Measurements from ENCODE around the gene CLBA1.
"Not testable (repeated sequence)": the region's sequence is repeated elsewhere in the genome, so short reads cannot be mapped to it uniquely, and the experiment has no call there.

Gene CLBA1

DNA sequence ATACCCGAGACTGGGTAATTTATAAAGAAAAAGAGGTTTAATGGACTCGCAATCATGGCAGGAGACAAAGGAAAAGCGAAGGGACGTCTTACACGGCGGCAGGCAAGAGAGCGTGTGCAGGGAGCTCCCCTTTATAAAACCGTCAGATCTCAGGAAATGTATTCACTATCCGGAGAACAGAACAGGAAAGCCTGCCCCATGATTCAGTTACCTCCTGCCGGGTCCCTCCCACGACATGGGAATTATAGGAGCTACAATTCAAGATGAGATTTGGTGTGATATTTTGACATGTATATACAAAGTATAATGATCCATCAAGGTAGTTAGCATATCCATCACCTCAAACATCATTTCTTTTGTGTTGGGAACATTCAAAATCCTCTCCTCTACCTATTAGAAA, 37.6 kb downstream of the CLBA1 start:
- Histone ChIP-seq H3K9ac (ENCODE audit: low read depth, low read length) (no peak overlapping the region), H3K27ac (ENCODE audit: low read depth, low read length) (no peak overlapping the region), H3K4me3 (ENCODE audit: low read length) (no peak overlapping the region)

DNA sequence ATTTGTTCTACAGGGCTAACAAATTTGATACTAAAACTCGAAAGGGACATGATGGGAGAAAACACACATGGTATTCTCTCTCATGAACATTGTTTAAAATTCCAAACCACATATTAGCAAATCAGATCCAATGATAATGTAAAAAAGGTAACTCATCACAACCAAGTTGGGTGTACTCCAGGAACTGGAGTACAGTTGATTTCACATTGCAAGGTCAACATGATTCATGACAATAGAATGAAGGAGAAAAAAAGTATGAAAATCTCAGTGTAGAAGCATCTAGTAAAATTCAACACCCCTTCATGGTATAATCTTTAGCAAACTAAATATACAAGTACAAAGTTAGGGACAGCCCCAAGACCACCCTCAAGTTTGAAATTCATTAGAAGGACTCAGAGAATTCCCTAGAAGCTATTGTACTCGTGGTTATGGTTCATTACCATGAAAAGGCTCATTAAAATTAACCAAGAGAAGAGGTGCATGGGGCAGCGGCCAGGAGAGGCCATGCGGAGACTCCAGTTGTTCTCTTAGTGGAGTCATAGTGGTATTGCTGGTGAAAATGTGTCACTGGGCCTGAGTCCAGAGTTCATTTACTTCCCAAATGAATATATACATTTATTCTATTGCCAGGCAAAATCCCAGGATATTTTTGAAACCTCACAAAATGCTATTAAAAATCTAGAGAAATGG, 38.3 kb downstream of the CLBA1 start:
- Histone ChIP-seq H3K4me1 (ENCODE audit: insufficient read depth, low read length) (peaks cover 11% of the 10 kb centered on the region; the same call in 1 of the 2 replicates), H3K27me3 (ENCODE audit: insufficient read depth, low read length) (no peaks in the 10 kb centered on the region), H3K27ac (ENCODE audit: low read depth, low read length) (no peak overlapping the region), H3K4me3 (ENCODE audit: low read length) (no peak overlapping the region), H3K9me3 (ENCODE audit: insufficient read depth, low read depth, low read length) (no peaks in the 10 kb centered on the region), H3K9ac (ENCODE audit: low read depth, low read length) (no peak overlapping the region), H3K36me3 (ENCODE audit: insufficient read depth, low read length) (peaks cover 6% of the 10 kb centered on the region; the same call in 1 of the 2 replicates)
- WGBS = 61% methylated on average over 4 of the region's 4 CpGs

More for the DNA sequence above, 37.6 kb downstream of the CLBA1 start:
- Histone ChIP-seq H3K9me3 (ENCODE audit: insufficient read depth, low read depth, low read length) (no peaks in the 10 kb centered on the region), H3K36me3 (ENCODE audit: insufficient read depth, low read length) (peaks cover 7% of the 10 kb centered on the region; the same call in 1 of the 2 replicates), H3K4me1 (ENCODE audit: insufficient read depth, low read length) (peaks cover 11% of the 10 kb centered on the region; the same call in 1 of the 2 replicates), H3K27me3 (ENCODE audit: insufficient read depth, low read length) (no peaks in the 10 kb centered on the region)
- 89% methylated on average over 10 of the region's 11 CpGs for WGBS

DNA sequence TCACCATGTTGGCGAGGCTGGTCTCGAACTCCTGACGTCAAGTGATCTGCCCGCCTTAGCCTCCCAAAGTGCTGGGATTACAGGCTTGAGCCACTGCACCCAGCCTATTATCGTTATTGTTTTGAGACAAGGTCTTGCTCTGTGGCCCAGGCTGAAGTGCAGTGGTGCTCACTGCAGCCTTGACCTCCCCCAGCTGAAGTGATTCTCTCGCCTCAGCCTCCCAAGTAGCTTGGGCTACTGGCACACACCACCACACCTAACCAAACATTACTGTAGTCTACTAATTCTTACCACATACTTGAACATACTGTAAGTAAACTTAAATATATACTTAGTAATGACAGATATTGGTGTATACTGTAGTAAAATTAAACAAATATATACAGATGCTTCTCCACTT, 39.8 kb downstream of the CLBA1 start:
- 92% methylated on average over 6 of the region's 6 CpGs for WGBS
- no peak overlapping the region for H3K27ac ChIP-seq (ENCODE audit: low read depth, low read length)

DNA sequence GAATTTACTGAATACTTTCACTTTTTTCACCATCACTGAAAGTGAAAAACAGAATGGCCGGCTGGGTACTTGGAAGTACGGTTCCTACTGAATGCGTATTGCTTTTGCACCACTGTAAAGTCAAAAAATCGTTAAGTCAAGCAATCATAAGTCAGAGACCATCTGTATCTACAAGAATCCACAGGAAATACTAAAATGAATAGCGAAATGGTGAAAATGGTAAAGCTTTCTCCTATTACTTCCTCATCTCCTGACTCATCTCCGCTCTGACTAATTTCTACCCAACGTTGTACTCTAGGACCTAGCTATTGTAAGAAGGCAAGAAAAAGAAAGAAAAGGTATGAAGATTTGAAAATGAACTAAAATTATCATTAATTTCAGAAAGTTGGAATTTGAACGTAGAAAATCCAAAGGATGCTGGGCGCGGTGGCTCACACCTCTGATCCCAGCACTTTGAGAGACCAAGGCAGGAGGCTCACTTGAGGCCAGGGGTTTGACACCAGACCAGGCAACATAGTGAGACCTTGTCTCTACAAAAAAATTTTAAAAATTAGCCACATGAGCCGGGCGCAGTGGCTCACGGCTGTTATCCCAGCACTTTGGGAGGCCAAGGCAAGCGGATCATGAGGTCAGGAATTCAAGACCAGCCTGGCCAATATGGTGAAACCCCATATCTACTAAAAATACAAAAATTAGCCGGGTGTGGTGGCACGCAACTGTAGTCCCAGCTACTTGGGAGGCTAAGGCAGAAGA, 40.6 kb downstream of the CLBA1 start:
- no peaks in the 10 kb centered on the region for H3K36me3 ChIP-seq (ENCODE audit: insufficient read depth, low read length)
- H3K4me3 ChIP-seq (ENCODE audit: low read length) = no peak overlapping the region
- H3K27ac ChIP-seq (ENCODE audit: low read depth, low read length) = no peak overlapping the region
- H3K9me3 ChIP-seq (ENCODE audit: insufficient read depth, low read depth, low read length) = no peaks in the 10 kb centered on the region
- H3K4me1 ChIP-seq (ENCODE audit: insufficient read depth, low read length) = 0 out of 2 replicates have a peak, but pooled peaks cover 4% of the 10 kb centered on the region
- 91% methylated on average over 15 of the region's 16 CpGs for WGBS
- H3K9ac ChIP-seq (ENCODE audit: low read depth, low read length) = no peak overlapping the region
- no peaks in the 10 kb centered on the region; the same call in 1 of the 2 replicates for H3K27me3 ChIP-seq (ENCODE audit: insufficient read depth, low read length)

More for the DNA sequence above, 39.8 kb downstream of the CLBA1 start:
- 0 out of 2 replicates have a peak, but pooled peaks cover 4% of the 10 kb centered on the region for H3K4me1 ChIP-seq (ENCODE audit: insufficient read depth, low read length)
- H3K9me3 ChIP-seq (ENCODE audit: insufficient read depth, low read depth, low read length) = no peaks in the 10 kb centered on the region
- no peak overlapping the region for H3K4me3 ChIP-seq (ENCODE audit: low read length)
- no peak overlapping the region for H3K9ac ChIP-seq (ENCODE audit: low read depth, low read length)
- no peaks in the 10 kb centered on the region for H3K36me3 ChIP-seq (ENCODE audit: insufficient read depth, low read length)
- no peaks in the 10 kb centered on the region; the same call in 1 of the 2 replicates for H3K27me3 ChIP-seq (ENCODE audit: insufficient read depth, low read length)

DNA sequence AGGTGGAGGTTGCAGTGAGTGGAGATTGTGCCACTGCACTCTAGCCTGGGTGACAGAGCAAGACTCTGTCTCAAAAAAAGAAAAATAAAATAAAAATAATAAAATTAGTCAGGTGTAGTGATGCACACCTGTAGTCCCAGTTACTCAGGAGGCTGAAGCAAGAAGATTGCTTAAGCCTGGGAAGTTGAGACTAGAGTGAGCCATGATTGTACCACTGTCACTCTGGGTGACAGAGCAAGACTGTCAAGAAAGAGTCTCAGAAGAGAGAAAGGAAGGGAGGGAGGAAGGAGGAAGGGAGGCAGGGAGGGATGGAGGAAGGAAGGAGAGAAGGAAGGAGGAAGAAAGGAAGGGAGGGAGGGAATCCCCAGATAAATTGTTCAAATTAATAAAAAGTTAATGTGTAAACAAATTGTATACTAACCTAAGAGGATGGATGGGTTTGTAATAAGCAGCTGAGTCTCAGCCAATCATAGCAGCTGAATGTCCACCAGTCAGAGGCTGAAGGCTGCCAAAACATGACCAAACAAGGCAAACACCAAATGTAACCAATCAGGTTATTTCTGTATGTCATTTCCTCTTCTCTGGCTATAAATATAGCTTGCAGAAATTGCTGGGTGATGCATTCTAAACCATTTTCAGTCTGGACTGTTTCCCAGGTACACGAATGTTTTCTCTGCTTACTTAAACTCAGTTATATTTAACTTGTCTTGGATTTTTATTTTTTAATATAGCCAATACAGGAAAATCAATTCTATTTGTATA, 41.4 kb downstream of the CLBA1 start:
- Histone ChIP-seq H3K36me3 (ENCODE audit: insufficient read depth, low read length) (no peaks in the 10 kb centered on the region), H3K27ac (ENCODE audit: low read depth, low read length) (no peak overlapping the region), H3K9me3 (ENCODE audit: insufficient read depth, low read depth, low read length) (no peaks in the 10 kb centered on the region), H3K9ac (ENCODE audit: low read depth, low read length) (no peak overlapping the region), H3K4me3 (ENCODE audit: low read length) (no peak overlapping the region), H3K27me3 (ENCODE audit: insufficient read depth, low read length) (no peaks in the 10 kb centered on the region; the same call in 1 of the 2 replicates), H3K4me1 (ENCODE audit: insufficient read depth, low read length) (0 out of 2 replicates have a peak, but pooled peaks cover 4% of the 10 kb centered on the region)
- no CpG with 5 or more reads among the region's 1 CpG for WGBS

DNA sequence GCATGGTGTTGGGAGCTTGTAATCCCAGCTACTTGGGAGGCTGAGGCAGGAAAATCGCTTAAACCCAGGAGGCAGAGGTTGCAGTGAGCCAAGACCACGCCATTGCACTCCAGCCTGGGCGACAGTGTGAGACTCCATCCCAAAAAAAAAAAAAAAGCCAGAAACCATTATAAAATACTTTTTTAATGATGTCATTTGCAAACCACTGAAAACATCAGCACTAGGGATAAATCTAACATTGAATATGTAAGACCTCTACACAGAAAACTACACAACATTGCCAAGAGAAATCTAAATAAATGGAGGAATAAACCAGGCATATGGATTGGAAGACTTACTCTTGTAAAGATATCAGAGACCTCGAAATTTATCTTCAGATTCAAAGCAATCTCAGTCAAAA, 42.1 kb downstream of the CLBA1 start:
- not testable (repeated sequence) for H3K4me1 ChIP-seq (ENCODE audit: insufficient read depth, low read length); H3K9me3 ChIP-seq (ENCODE audit: insufficient read depth, low read depth, low read length); H3K9ac ChIP-seq (ENCODE audit: low read depth, low read length); H3K27ac ChIP-seq (ENCODE audit: low read depth, low read length); H3K4me3 ChIP-seq (ENCODE audit: low read length); H3K27me3 ChIP-seq (ENCODE audit: insufficient read depth, low read length); H3K36me3 ChIP-seq (ENCODE audit: insufficient read depth, low read length)
- 88% methylated on average over 4 of the region's 4 CpGs for WGBS

DNA sequence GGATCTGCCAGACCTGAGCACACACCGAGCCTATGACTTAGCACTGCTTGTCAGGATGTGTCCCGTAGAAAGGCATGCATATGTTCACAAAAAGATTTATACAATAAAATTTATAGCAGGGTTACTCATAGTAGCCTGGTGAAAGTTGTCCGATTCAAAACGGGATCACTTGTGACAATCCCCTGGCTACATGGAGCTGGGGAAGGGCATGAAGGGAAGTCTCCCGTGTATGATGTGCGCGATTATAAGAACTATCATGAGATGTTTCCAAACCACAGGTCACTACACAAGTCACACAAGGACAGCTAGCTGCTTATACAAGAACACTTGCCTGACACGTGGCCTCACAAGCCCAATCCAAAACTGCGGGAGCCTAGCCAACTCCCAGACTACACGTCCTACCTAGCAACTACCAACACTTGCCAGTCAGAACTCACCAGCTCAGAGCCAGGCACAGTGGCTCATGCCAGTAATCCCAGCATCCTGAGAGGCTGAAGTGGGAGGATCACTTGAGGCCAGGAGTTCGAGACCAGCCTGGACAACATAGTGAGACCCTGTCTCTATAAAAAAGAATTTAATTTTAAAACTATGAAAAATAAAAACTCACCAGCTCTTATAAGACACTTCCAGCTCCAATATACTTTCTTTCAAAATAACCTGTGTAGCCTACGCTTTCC, 42.8 kb downstream of the CLBA1 start:
- H3K27me3 ChIP-seq (ENCODE audit: insufficient read depth, low read length) = peaks cover 12% of the 10 kb centered on the region
- 0 out of 2 replicates have a peak, but pooled peaks cover 4% of the 10 kb centered on the region for H3K4me1 ChIP-seq (ENCODE audit: insufficient read depth, low read length)
- H3K9ac ChIP-seq (ENCODE audit: low read depth, low read length) = no peak overlapping the region
- no peak overlapping the region for H3K27ac ChIP-seq (ENCODE audit: low read depth, low read length)
- no peaks in the 10 kb centered on the region for H3K36me3 ChIP-seq (ENCODE audit: insufficient read depth, low read length)
- H3K9me3 ChIP-seq (ENCODE audit: insufficient read depth, low read depth, low read length) = no peaks in the 10 kb centered on the region
- H3K4me3 ChIP-seq (ENCODE audit: low read length) = no peak overlapping the region
- 91% methylated on average over 12 of the region's 12 CpGs for WGBS

DNA sequence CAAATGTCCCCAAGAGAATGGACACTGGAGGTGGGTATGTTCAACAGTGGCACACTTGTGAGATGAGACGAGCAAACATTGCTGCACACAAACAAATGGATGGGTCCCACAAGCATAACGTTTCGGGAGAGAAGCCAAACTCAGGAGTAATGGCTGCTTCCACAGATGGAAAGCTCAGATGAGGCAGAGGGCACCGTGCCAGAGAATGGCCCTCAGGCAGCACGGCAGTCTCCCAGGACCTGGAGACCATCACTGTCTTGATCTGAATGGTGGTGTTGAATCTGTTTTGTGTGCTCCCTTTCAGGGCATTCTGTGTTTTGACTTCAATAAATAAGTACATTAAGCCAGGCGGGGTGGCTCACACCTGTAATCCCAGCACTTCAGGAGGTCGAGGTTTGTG, 43.8 kb downstream of the CLBA1 start:
- Histone ChIP-seq H3K27me3 (ENCODE audit: insufficient read depth, low read length) (peaks cover 23% of the 10 kb centered on the region), H3K4me3 (ENCODE audit: low read length) (no peak overlapping the region), H3K36me3 (ENCODE audit: insufficient read depth, low read length) (no peaks in the 10 kb centered on the region), H3K9me3 (ENCODE audit: insufficient read depth, low read depth, low read length) (no peaks in the 10 kb centered on the region), H3K27ac (ENCODE audit: low read depth, low read length) (no peak overlapping the region), H3K4me1 (ENCODE audit: insufficient read depth, low read length) (peaks cover 6% of the 10 kb centered on the region; the same call in 1 of the 2 replicates), H3K9ac (ENCODE audit: low read depth, low read length) (no peak overlapping the region)
- WGBS = 90% methylated on average over 7 of the region's 7 CpGs

DNA sequence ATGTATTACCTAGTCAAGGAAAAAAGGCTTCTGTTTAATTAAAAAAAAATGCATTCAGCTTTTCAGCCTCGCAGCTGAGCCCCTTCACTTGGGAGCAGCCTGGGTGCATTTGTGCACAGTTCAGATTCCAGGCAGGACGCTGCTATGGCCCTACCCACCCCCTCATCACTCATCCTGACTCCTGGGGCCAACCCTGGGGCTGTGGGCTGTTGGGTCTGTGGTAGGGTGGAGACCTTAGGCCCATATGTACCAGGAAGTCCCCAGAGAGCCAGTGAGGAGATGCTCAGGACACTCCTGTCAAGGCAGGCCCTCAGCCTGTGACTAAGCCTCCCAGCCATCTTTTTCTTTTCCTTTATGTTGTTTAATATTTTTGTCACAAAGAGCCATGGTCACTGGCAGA, 44.6 kb downstream of the CLBA1 start:
- Histone ChIP-seq H3K27ac (ENCODE audit: low read depth, low read length) (no peak overlapping the region), H3K9ac (ENCODE audit: low read depth, low read length) (no peak overlapping the region), H3K4me3 (ENCODE audit: low read length) (no peak overlapping the region), H3K27me3 (ENCODE audit: insufficient read depth, low read length) (peaks cover 26% of the 10 kb centered on the region), H3K36me3 (ENCODE audit: insufficient read depth, low read length) (no peaks in the 10 kb centered on the region), H3K4me1 (ENCODE audit: insufficient read depth, low read length) (peaks cover 6% of the 10 kb centered on the region; the same call in 1 of the 2 replicates), H3K9me3 (ENCODE audit: insufficient read depth, low read depth, low read length) (no peaks in the 10 kb centered on the region)
- 95% methylated on average over 2 of the region's 2 CpGs for WGBS

DNA sequence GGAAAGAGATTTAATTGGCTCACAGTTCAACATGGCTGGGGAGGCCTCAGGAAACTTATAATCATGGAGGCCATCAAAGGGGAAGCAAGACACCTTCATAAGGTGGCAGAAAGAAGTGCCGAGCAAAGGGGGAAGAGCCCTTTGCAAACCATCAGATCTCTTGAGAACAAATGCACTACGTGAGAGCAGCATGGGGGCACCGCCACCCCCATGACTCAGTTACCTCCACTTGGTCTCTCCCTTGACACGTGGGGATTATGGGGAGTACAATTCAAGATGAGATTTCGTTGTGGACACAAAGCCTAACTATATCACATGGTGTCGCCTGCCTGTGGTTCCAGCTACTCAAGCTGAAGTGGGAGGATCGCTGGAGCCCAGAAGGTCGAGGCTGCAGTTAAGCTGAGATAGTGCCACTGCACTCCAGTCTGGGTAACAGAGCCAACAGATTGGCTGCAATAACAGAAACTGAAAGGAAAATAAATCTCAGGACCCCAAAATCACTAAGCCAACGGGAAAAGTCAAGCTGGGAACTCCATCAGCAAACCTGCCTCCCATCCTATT, 45.3 kb downstream of the CLBA1 start:
- no peaks in the 10 kb centered on the region for H3K36me3 ChIP-seq (ENCODE audit: insufficient read depth, low read length)
- H3K27ac ChIP-seq (ENCODE audit: low read depth, low read length) = no peak overlapping the region
- peaks cover 26% of the 10 kb centered on the region for H3K27me3 ChIP-seq (ENCODE audit: insufficient read depth, low read length)
- H3K4me1 ChIP-seq (ENCODE audit: insufficient read depth, low read length) = peaks cover 6% of the 10 kb centered on the region; the same call in 1 of the 2 replicates
- WGBS = 84% methylated on average over 9 of the region's 9 CpGs
- no peak overlapping the region for H3K9ac ChIP-seq (ENCODE audit: low read depth, low read length)
- H3K4me3 ChIP-seq (ENCODE audit: low read length) = no peak overlapping the region
- no peaks in the 10 kb centered on the region for H3K9me3 ChIP-seq (ENCODE audit: insufficient read depth, low read depth, low read length)

Measured in HUES64 (cell line).